GM19468 (cell line): ENCODE results near the gene GEMIN4.

Experiments
- ATAC-seq: cut with Tn5 transposase; IDR thresholded peaks from one replicate; pipeline ENCODE4 v1.9.1; 2021; ENCODE audit warnings: mild to moderate bottlenecking, moderate library complexity, moderate number of reproducible peaks; ENCODE audit not compliant: unreplicated experiment; ENCODE audit errors: extremely low read depth

Gene GEMIN4

GRCh38 chr17:745406-745805 lies 6.7 kb downstream of the GEMIN4 start:
- ATAC-seq = no peak

- ATAC-seq = no peak
Observed at GRCh38 chr17:744937-745336, 7.1 kb downstream of the GEMIN4 start.

- ATAC-seq = no peak
Observed at GRCh38 chr17:743139-743538, 8.9 kb downstream of the GEMIN4 start.

GRCh38 chr17:742147-742793 lies 9.8 kb downstream of the GEMIN4 start:
- no peak for ATAC-seq

- peak; percentile 24 for ATAC-seq
Observed at GRCh38 chr17:740240-741017, 11.6 kb downstream of the GEMIN4 start.

- ATAC-seq = no peak
Observed at GRCh38 chr17:737561-738113, 14.4 kb downstream of the GEMIN4 start.

GRCh38 chr17:733743-734142 lies 18.3 kb downstream of the GEMIN4 start:
- no peak for ATAC-seq

- ATAC-seq = no peak
Observed at GRCh38 chr17:732902-733720, 19.0 kb downstream of the GEMIN4 start.

GRCh38 chr17:732067-732901 lies 19.8 kb downstream of the GEMIN4 start, which contains the start of gene TLCD3A:
TLCD3A (plus strand) TSS chr17:732596; CDS start chr17:732648, 52 bp downstream.
- no peak for ATAC-seq

GRCh38 chr17:731644-732066 lies 20.4 kb downstream of the GEMIN4 start:
- ATAC-seq = no peak

GRCh38 chr17:728911-729310 lies 23.2 kb downstream of the GEMIN4 start:
- no peak for ATAC-seq

GRCh38 chr17:726271-726919 lies 25.7 kb downstream of the GEMIN4 start:
- no peak for ATAC-seq

- no peak for ATAC-seq
Observed at GRCh38 chr17:725746-726145, 26.3 kb downstream of the GEMIN4 start.

GRCh38 chr17:725084-725483 lies 27.0 kb downstream of the GEMIN4 start:
- no peak for ATAC-seq

- ATAC-seq = no peak
Observed at GRCh38 chr17:721540-721937, 30.5 kb downstream of the GEMIN4 start.

GRCh38 chr17:720706-721539 lies 31.1 kb downstream of the GEMIN4 start:
- ATAC-seq = no peak

GRCh38 chr17:718075-718474 lies 34.0 kb downstream of the GEMIN4 start:
- no peak for ATAC-seq

- no peak for ATAC-seq
Observed at GRCh38 chr17:708132-708531, 43.9 kb downstream of the GEMIN4 start.
